RWPE1 (cell line): ENCODE measurements around the gene TENT5D.
"Not testable (repeated sequence)": the region's sequence is repeated elsewhere in the genome, so short reads cannot be mapped to it uniquely, and the experiment has no call there.

Experiments used
- CTCF ChIA-PET: fragments of 350-600 bp; sonication (Branson Sonifier 250); formaldehyde crosslinking; extraction: SDS; loops from one replicate; lab custom pipeline; 2021; lab: Yijun Ruan, JAX
- POLR2A ChIA-PET: fragments of 400-600 bp; formaldehyde crosslinking; extraction: SDS; loops from one replicate; lab custom pipeline; 2020; ENCODE audit warnings: antibody characterized with exemption; ENCODE audit not compliant: low non-redundant PET; lab: Yijun Ruan, JAX
- DNase-seq: peaks from one replicate; pipeline ENCODE4 v3.0.0; 2012; ENCODE audit warnings: low spot score
- H3K27ac ChIP-seq: fragments of 450-650 bp; 2 replicates; pipeline ENCODE4 v1.5.1; 2017
- TF ChIP-seq, protein P1 (sequence below): fragments of 450-650 bp; conservative IDR thresholded peaks from 2 replicates; pipeline ENCODE4 v1.5.1; 2017; ENCODE audit warnings: low read depth, mild to moderate bottlenecking

TENT5D gene

DNA sequence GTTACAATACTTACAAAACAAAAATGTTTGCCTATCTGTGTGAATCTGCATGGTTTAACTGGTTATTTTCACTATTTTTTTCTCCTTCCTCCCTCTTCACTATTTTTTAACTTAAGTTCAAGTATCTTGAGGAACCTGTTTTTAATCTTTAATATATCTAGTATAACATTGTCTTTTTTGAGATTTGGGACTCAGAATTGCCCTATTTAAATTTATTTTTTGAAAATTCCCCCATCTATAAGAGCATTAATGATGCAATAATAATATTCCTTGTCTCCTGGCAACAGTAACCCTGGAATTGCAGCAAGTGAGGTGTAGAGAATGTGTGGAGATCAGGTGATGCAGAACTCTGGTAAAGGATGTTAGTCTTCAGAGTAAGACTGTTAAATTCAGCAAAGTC is at the start of gene TENT5D:
Gene TENT5D, plus strand, starts transcription at position 301 of the 400 bp plus-strand sequence. CDS start 22,093 bp downstream, outside the sequence.
- DNase-seq = no peak
- ChIA-PET CTCF (no interaction called here), POLR2A (no interaction called here)
- H3K27ac ChIP-seq = no peak within 1 kb of the TSS
- TF ChIP-seq, protein P1, sequence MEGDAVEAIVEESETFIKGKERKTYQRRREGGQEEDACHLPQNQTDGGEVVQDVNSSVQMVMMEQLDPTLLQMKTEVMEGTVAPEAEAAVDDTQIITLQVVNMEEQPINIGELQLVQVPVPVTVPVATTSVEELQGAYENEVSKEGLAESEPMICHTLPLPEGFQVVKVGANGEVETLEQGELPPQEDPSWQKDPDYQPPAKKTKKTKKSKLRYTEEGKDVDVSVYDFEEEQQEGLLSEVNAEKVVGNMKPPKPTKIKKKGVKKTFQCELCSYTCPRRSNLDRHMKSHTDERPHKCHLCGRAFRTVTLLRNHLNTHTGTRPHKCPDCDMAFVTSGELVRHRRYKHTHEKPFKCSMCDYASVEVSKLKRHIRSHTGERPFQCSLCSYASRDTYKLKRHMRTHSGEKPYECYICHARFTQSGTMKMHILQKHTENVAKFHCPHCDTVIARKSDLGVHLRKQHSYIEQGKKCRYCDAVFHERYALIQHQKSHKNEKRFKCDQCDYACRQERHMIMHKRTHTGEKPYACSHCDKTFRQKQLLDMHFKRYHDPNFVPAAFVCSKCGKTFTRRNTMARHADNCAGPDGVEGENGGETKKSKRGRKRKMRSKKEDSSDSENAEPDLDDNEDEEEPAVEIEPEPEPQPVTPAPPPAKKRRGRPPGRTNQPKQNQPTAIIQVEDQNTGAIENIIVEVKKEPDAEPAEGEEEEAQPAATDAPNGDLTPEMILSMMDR = no peak

DNA sequence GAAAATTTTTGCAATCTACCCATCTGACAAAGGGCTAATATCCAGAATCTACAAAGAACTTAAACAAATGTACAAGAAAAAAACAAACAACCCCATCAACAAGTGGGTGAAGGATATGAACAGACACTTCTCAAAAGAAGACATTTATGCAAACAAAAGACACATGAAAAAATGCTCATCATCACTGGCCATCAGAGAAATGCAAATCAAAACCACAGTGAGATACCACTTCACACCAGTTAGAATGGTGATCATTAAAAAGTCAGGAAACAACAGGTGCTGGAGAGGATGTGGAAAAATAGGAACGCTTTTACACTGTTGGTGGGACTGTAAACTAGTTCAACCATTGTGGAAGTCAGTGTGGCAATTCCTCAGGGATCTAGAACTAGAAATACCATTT is 34.6 kb upstream of the TENT5D start:
- POLR2A ChIA-PET, DNase-seq, CTCF ChIA-PET, H3K27ac ChIP-seq: not testable (repeated sequence)

DNA sequence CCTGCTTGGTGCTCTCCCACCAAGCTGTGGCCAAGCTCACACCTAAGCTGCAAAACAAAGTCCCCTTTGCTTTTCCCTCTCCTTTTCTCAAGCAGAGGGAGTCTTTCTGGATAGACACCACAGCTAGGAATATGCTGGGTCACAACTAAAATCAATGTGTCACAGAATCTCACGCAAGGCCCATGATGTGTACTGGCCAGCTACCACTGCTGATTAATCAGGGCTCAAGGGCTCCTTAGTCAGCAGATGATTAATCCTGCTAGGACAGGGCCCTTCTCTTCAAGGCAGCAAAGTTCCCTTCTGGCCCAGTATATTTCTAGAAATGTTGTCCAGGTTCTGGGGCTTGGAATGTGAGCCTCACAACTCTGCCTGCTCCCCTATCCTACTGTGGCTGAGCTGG is 32.0 kb upstream of the TENT5D start:
- ChIA-PET POLR2A (no interaction called here), CTCF (no interaction called here)
- TF ChIP-seq, protein P1 = no peak
- no peak overlapping the region for H3K27ac ChIP-seq
- DNase-seq = no peak

DNA sequence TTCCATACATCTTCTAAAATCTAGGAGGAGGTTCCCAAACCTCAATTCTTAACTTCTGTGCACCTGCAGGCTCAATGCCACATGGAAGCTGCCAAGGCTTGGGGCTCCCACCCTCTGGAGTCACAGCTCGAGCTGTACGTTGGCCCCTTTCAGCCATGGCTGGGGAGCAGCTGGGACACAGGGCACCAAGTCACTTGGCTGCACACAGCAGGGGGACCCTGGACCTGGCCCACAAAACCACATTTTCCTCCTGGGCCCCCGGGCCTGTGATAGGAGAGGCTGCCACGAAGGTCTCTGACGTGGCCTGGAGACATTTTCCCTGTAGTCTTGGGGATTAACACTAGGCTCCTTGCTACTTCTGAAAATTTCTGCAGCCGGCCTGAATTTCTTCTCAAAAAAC is 8.2 kb upstream of the TENT5D start:
- TF ChIP-seq, protein P1 = no peak
- CTCF ChIA-PET = no interaction called here
- no peak for DNase-seq
- no peak overlapping the region for H3K27ac ChIP-seq
- POLR2A ChIA-PET = no interaction called here

DNA sequence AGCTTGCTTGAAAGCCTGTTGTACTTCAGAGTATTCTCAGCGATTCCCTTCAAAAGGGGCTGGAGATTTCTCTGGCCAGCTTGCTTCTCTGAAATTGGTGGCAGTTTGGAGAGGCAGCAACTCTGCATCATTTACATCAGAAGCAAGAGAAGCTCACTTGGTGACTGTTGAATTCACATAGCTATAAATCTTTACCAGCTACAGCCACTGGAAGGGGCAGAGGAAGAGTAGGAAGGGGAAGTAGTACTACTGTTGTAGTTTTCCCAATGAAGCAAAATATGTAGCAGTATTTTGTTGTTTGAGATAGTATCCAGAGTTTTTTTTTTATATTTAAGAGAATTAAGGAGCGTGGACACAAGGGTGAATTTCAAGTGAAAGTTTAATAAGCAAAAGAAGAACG is 2.8 kb downstream of the TENT5D start:
- ChIA-PET CTCF (no interaction called here), POLR2A (no interaction called here)
- TF ChIP-seq, protein P1 = no peak
- no peak overlapping the region for H3K27ac ChIP-seq
- DNase-seq = no peak

DNA sequence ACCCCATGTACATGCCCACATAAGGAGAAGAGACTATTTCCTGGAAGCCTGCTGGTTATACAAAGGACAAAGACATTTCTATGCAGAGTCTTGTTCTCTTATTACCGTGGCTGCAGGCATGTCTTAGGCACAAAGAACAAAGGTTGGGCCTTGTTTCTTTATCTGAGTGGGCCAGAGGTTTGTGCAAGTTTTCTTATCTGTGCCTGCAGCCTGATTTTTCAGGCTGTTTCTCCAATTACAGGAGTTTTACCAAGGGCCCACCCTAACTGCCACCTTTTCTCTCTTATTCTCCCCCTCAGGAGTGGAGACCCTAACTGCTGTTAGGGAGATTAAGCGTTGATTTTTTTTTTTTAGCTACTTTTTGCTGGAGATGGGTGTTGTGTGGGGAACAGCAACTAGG is 3.5 kb downstream of the TENT5D start:
- POLR2A ChIA-PET = no interaction called here
- TF ChIP-seq, protein P1 = no peak
- DNase-seq = no peak
- CTCF ChIA-PET = no interaction called here
- H3K27ac ChIP-seq = no peak overlapping the region

DNA sequence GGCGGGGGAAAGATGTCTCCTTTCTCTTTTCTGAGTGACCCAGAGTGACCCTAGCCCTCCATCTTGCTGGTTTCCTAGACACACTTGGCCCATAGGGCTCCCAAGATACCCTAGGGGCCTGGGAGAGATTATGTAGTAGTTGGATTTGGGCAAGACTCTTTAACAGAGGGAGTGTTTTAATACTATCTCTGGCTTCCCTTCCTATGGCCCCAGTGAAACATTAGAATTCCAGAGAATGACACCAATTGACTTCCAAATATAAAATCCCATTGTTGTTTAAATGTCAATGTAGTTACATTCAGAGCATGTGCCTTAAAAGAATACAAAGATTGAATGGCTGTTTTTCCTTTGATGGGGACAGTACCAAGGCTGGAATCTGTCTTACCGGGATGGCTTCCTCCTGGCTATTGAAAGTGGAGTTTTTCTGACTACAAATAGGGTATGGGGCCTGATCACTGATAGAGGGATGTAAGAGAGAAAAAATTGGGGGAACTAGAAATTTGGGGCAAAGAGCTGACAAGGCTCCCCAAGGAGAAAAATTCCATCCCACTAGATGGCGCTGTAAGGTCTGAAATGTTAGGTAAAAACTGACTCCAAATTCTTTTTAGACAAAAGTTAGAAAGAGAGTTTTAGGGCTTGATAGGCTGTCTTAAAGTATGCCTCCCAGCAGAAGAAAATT is 10.7 kb downstream of the TENT5D start:
- ChIA-PET CTCF (no interaction called here), POLR2A (no interaction called here)
- TF ChIP-seq, protein P1 = no peak
- no peak overlapping the region for H3K27ac ChIP-seq
- DNase-seq = no peak
